MM.1S (cell line): ENCODE measurements around the gene PDE11A.

Experiments used
- DNase-seq: peaks from one replicate; pipeline ENCODE4 v3.0.0-alpha.2; 2015
- H2AFZ ChIP-seq: fragments of 300-600 bp; sonication (generic); 2 replicates; pipeline ENCODE4 v1.6.0; 2016; ENCODE audit warnings: antibody characterized with exemption, low read length
- H3F3A ChIP-seq: fragments of 300-600 bp; sonication (generic); 2 replicates; pipeline ENCODE4 v1.6.1; 2016; ENCODE audit warnings: mild to moderate bottlenecking, antibody characterized with exemption, low read length, moderate library complexity, mixed read lengths; ENCODE audit not compliant: insufficient read depth
- H3K27ac ChIP-seq: fragments of 300-600 bp; sonication (generic); 2 replicates; pipeline ENCODE4 v1.5.1; 2016; ENCODE audit warnings: mild to moderate bottlenecking, low read length
- H3K27me3 ChIP-seq: fragments of 300-600 bp; sonication (generic); replicated peaks from 2 replicates; pipeline ENCODE4 v1.6.0; 2016; ENCODE audit warnings: low read length; ENCODE audit not compliant: insufficient read depth
- H3K36me3 ChIP-seq: fragments of 300-600 bp; sonication (generic); replicated peaks from 2 replicates; pipeline ENCODE4 v1.6.1; 2016; ENCODE audit warnings: mild to moderate bottlenecking, low read length, mixed read lengths; ENCODE audit not compliant: insufficient read depth
- H3K4me1 ChIP-seq: fragments of 300-600 bp; sonication (generic); 2 replicates; pipeline ENCODE4 v1.6.1; 2016; ENCODE audit warnings: low read length, mixed read lengths
- H3K4me2 ChIP-seq: fragments of 300-600 bp; sonication (generic); 2 replicates; pipeline ENCODE4 v1.6.0; 2016; ENCODE audit warnings: low read depth, low read length
- H3K4me3 ChIP-seq: fragments of 300-600 bp; sonication (generic); 2 replicates; pipeline ENCODE4 v1.5.1; 2016; ENCODE audit warnings: low read length, mixed read lengths
- H3K79me2 ChIP-seq: fragments of 300-600 bp; sonication (generic); 2 replicates; pipeline ENCODE4 v1.6.1; 2016; ENCODE audit warnings: mixed run types, low read length, mixed read lengths
- H3K9ac ChIP-seq: fragments of 300-600 bp; sonication (generic); 2 replicates; pipeline ENCODE4 v1.6.1; 2016; ENCODE audit warnings: low read length, mixed read lengths
- H3K9me2 ChIP-seq: fragments of 300-600 bp; sonication (generic); replicated peaks from 2 replicates; pipeline ENCODE4 v1.6.1; 2016; ENCODE audit warnings: mild to moderate bottlenecking, low read length, mixed read lengths; ENCODE audit not compliant: insufficient read depth
- H3K9me3 ChIP-seq: fragments of 300-600 bp; sonication (generic); replicated peaks from 2 replicates; pipeline ENCODE4 v1.6.1; 2016; ENCODE audit warnings: mild to moderate bottlenecking, low read length, mixed read lengths; ENCODE audit not compliant: insufficient read depth
- H4K20me1 ChIP-seq: fragments of 300-600 bp; sonication (generic); 2 replicates; pipeline ENCODE4 v1.6.1; 2016; ENCODE audit warnings: mild to moderate bottlenecking, low read length, moderate library complexity, mixed read lengths; ENCODE audit not compliant: insufficient read depth
- EZH2 ChIP-seq: fragments of 300-600 bp; sonication (generic); optimal IDR thresholded peaks from 2 replicates; pipeline ENCODE3; 2017; ENCODE audit warnings: low read depth, mild to moderate bottlenecking, antibody characterized with exemption, low read length, mixed read lengths
- EZH2phosphoT487 ChIP-seq: fragments of 300-600 bp; sonication (generic); IDR thresholded peaks from 2 replicates; pipeline ENCODE4 v1.6.1; 2018; ENCODE audit warnings: antibody characterized with exemption, low read length
- TF ChIP-seq, protein P1 (sequence below): fragments of 300-600 bp; sonication (generic); IDR thresholded peaks from 2 replicates; pipeline ENCODE4 v1.5.1; 2016; ENCODE audit warnings: antibody characterized with exemption, low read length, mixed read lengths

Gene PDE11A

GRCh38 chr2:177714704-177715103 lies 357.9 kb downstream of the PDE11A start:
- no peaks in the 10 kb centered on the region for H3K79me2 ChIP-seq
- no peaks in the 10 kb centered on the region for H3K4me1 ChIP-seq
- no peaks in the 10 kb centered on the region for H3K9me2 ChIP-seq
- no peak for TF ChIP-seq EZH2phosphoT487
- TF ChIP-seq, protein P1, sequence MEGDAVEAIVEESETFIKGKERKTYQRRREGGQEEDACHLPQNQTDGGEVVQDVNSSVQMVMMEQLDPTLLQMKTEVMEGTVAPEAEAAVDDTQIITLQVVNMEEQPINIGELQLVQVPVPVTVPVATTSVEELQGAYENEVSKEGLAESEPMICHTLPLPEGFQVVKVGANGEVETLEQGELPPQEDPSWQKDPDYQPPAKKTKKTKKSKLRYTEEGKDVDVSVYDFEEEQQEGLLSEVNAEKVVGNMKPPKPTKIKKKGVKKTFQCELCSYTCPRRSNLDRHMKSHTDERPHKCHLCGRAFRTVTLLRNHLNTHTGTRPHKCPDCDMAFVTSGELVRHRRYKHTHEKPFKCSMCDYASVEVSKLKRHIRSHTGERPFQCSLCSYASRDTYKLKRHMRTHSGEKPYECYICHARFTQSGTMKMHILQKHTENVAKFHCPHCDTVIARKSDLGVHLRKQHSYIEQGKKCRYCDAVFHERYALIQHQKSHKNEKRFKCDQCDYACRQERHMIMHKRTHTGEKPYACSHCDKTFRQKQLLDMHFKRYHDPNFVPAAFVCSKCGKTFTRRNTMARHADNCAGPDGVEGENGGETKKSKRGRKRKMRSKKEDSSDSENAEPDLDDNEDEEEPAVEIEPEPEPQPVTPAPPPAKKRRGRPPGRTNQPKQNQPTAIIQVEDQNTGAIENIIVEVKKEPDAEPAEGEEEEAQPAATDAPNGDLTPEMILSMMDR = no peak
- no peak for TF ChIP-seq EZH2
- no peak overlapping the region for H3K27ac ChIP-seq
- no peaks in the 10 kb centered on the region for H3K36me3 ChIP-seq
- no peaks in the 10 kb centered on the region for H4K20me1 ChIP-seq
- H3K27me3 ChIP-seq = no peaks in the 10 kb centered on the region
- no peak overlapping the region for H2AFZ ChIP-seq
- H3K9ac ChIP-seq = no peak overlapping the region
- no peak for DNase-seq
- H3F3A ChIP-seq = no peaks in the 10 kb centered on the region
- no peak overlapping the region for H3K4me3 ChIP-seq
- H3K9me3 ChIP-seq = no peaks in the 10 kb centered on the region
- H3K4me2 ChIP-seq = no peak overlapping the region

- H4K20me1 ChIP-seq = no peaks in the 10 kb centered on the region
- no peaks in the 10 kb centered on the region for H3K27me3 ChIP-seq
- no peak for TF ChIP-seq EZH2
- no peak for TF ChIP-seq EZH2phosphoT487
- TF ChIP-seq, protein P1 = no peak
- no peak overlapping the region for H3K4me2 ChIP-seq
- H3K36me3 ChIP-seq = no peaks in the 10 kb centered on the region
- no peaks in the 10 kb centered on the region for H3K9me2 ChIP-seq
- H2AFZ ChIP-seq = no peak overlapping the region
- no peaks in the 10 kb centered on the region for H3F3A ChIP-seq
- no peak overlapping the region for H3K4me3 ChIP-seq
- no peak for DNase-seq
- H3K79me2 ChIP-seq = no peaks in the 10 kb centered on the region
- no peaks in the 10 kb centered on the region for H3K9me3 ChIP-seq
- no peak overlapping the region for H3K27ac ChIP-seq
- no peaks in the 10 kb centered on the region for H3K4me1 ChIP-seq
- no peak overlapping the region for H3K9ac ChIP-seq
Observed at GRCh38 chr2:177712462-177712861, 360.1 kb downstream of the PDE11A start.

GRCh38 chr2:177711483-177712265 lies 360.9 kb downstream of the PDE11A start:
- no peak overlapping the region for H3K4me2 ChIP-seq
- H3K4me1 ChIP-seq = no peaks in the 10 kb centered on the region
- TF ChIP-seq EZH2 (no peak), EZH2phosphoT487 (no peak)
- TF ChIP-seq, protein P1 = no peak
- H3F3A ChIP-seq = no peaks in the 10 kb centered on the region
- H3K4me3 ChIP-seq = no peak overlapping the region
- no peaks in the 10 kb centered on the region for H3K79me2 ChIP-seq
- no peak for DNase-seq
- H3K9ac ChIP-seq = no peak overlapping the region
- no peaks in the 10 kb centered on the region for H4K20me1 ChIP-seq
- no peaks in the 10 kb centered on the region for H3K27me3 ChIP-seq
- no peaks in the 10 kb centered on the region for H3K9me3 ChIP-seq
- no peaks in the 10 kb centered on the region for H3K9me2 ChIP-seq
- H2AFZ ChIP-seq = no peak overlapping the region
- H3K27ac ChIP-seq = no peak overlapping the region
- H3K36me3 ChIP-seq = no peaks in the 10 kb centered on the region
